ENCODE results near the gene CALML3. TPM values are rescaled to one million over a fixed set of nuclear protein-coding genes. Genes with fewer than 3 reads are reported as not detected.

CALML3 gene
- total and polyA plus RNA-seq, 2 donors (not counting 1 experiment from before 2014, with no cell fraction given) = not detected

GRCh38 chr10:5508786-5509185 is 16.0 kb upstream of the CALML3 start:
- no peak overlapping the region for H3K4me2 ChIP-seq (replicated peaks; ENCODE audit: low read depth, low read length, poor library complexity, severe bottlenecking)
- peaks cover 0 to 7% (median 0%) of the 10 kb centered on the region in 4 experiments for H3K27me3 ChIP-seq (replicated peaks in 1 of 4; ENCODE audit: control extremely low read depth in 1 of 4, control insufficient read depth in 3 of 4, insufficient read depth in 4 of 4, low read length in 3 of 4)
- no peak overlapping the region for H3K4me3 ChIP-seq (ENCODE audit: control extremely low read depth in 1 of 5, extremely low read depth in 1 of 5, insufficient read depth in 1 of 5, low read depth in 2 of 5, low read length in 4 of 5)
- CTCF ChIA-PET = no interaction called here
- H3K36me3 ChIP-seq (replicated peaks in 1 of 2; ENCODE audit: control extremely low read depth in 1 of 2, control insufficient read depth in 1 of 2, extremely low read depth in 1 of 2, insufficient read depth in 2 of 2, low read length in 1 of 2) = no peaks in the 10 kb centered on the region
- Mint-ChIP-seq H3K27me3 (peaks cover 4% of the 10 kb centered on the region), H3K9me3 (ENCODE audit: insufficient read depth) (no peaks in the 10 kb centered on the region), H3K4me1 (no peaks in the 10 kb centered on the region), H3K4me3 (no peak overlapping the region), H3K27ac (no peak overlapping the region)
- no peaks in the 10 kb centered on the region for H3K79me2 ChIP-seq (ENCODE audit: control insufficient read depth, insufficient read depth, low read length)
- no peaks in the 10 kb centered on the region for H3K4me1 ChIP-seq (ENCODE audit: control insufficient read depth in 2 of 2, insufficient read depth in 2 of 2, low read length in 2 of 2)
- no peak overlapping the region for H2AFZ ChIP-seq (ENCODE audit: insufficient read depth, low read depth, low read length, poor library complexity, severe bottlenecking)
- ATAC-seq (ENCODE audit: low read depth) (no peak), DNase-seq (no peak)
- no peaks in the 10 kb centered on the region for H3K9me3 ChIP-seq (ENCODE audit: control extremely low read depth in 1 of 3, control insufficient read depth in 2 of 3, insufficient read depth in 1 of 3, low read length in 2 of 3)
- POLR2A ChIA-PET = no interaction called here
- intact Hi-C loops (cut with micrococcal nuclease) = no loop called here
- WGBS (ENCODE audit: insufficient coverage) = 75% methylated on average over 5 of the region's 6 CpGs
- TF ChIP-seq EZH2 (IDR thresholded peaks at IDR 0.05; ENCODE audit: borderline replicate concordance, insufficient read depth, low read depth, low read length, poor library complexity, severe bottlenecking) = no peak
- no peak for TF ChIP-seq CTCF (IDR thresholded peaks at IDR 0.05)
- no peaks in the 10 kb centered on the region for H4K20me1 ChIP-seq (ENCODE audit: control insufficient read depth, insufficient read depth, low read length, poor library complexity, severe bottlenecking)
- no peak overlapping the region for H3K27ac ChIP-seq (ENCODE audit: low read length in 2 of 2)
- H3K9ac ChIP-seq (ENCODE audit: low read length) = no peak overlapping the region

GRCh38 chr10:5509236-5509635 is 15.5 kb upstream of the CALML3 start:
- 88% methylated on average over 5 of the region's 9 CpGs for WGBS (ENCODE audit: insufficient coverage)
- Mint-ChIP-seq H3K27me3 (peaks cover 4% of the 10 kb centered on the region), H3K27ac (no peak overlapping the region), H3K4me3 (no peak overlapping the region), H3K9me3 (ENCODE audit: insufficient read depth) (no peaks in the 10 kb centered on the region), H3K4me1 (no peaks in the 10 kb centered on the region)
- H2AFZ ChIP-seq (ENCODE audit: insufficient read depth, low read depth, low read length, poor library complexity, severe bottlenecking) = no peak overlapping the region
- ChIA-PET CTCF (interaction anchor here (0.9 kb wide), 1 partner anchor 15 kb away, joined by 3 read pairs; no protein-coding TSS in a partner anchor), POLR2A (no interaction called here)
- no peak overlapping the region for H3K9ac ChIP-seq (ENCODE audit: low read length)
- H3K27ac ChIP-seq (ENCODE audit: low read length in 2 of 2) = no peak overlapping the region
- no peaks in the 10 kb centered on the region for H3K79me2 ChIP-seq (ENCODE audit: control insufficient read depth, insufficient read depth, low read length)
- intact Hi-C loops (cut with micrococcal nuclease) = no loop called here
- H3K4me3 ChIP-seq (ENCODE audit: control extremely low read depth in 1 of 5, extremely low read depth in 1 of 5, insufficient read depth in 1 of 5, low read depth in 2 of 5, low read length in 4 of 5) = no peak overlapping the region
- H3K4me1 ChIP-seq (ENCODE audit: control insufficient read depth in 2 of 2, insufficient read depth in 2 of 2, low read length in 2 of 2) = no peaks in the 10 kb centered on the region
- ATAC-seq (ENCODE audit: low read depth) (no peak), DNase-seq (no peak)
- no peaks in the 10 kb centered on the region for H3K9me3 ChIP-seq (ENCODE audit: control extremely low read depth in 1 of 3, control insufficient read depth in 2 of 3, insufficient read depth in 1 of 3, low read length in 2 of 3)
- no peak overlapping the region for H3K4me2 ChIP-seq (replicated peaks; ENCODE audit: low read depth, low read length, poor library complexity, severe bottlenecking)
- TF ChIP-seq EZH2 (IDR thresholded peaks at IDR 0.05; ENCODE audit: borderline replicate concordance, insufficient read depth, low read depth, low read length, poor library complexity, severe bottlenecking) = no peak
- TF ChIP-seq CTCF (IDR thresholded peaks at IDR 0.05) = no peak
- no peaks in the 10 kb centered on the region for H3K36me3 ChIP-seq (replicated peaks in 1 of 2; ENCODE audit: control extremely low read depth in 1 of 2, control insufficient read depth in 1 of 2, extremely low read depth in 1 of 2, insufficient read depth in 2 of 2, low read length in 1 of 2)
- H3K27me3 ChIP-seq (replicated peaks in 1 of 4; ENCODE audit: control extremely low read depth in 1 of 4, control insufficient read depth in 3 of 4, insufficient read depth in 4 of 4, low read length in 3 of 4) = peaks cover 0 to 7% (median 0%) of the 10 kb centered on the region in 4 experiments
- H4K20me1 ChIP-seq (ENCODE audit: control insufficient read depth, insufficient read depth, low read length, poor library complexity, severe bottlenecking) = no peaks in the 10 kb centered on the region

Measured in B cell (primary cell).